ENCODE results near the gene UNC5C.

DNA sequence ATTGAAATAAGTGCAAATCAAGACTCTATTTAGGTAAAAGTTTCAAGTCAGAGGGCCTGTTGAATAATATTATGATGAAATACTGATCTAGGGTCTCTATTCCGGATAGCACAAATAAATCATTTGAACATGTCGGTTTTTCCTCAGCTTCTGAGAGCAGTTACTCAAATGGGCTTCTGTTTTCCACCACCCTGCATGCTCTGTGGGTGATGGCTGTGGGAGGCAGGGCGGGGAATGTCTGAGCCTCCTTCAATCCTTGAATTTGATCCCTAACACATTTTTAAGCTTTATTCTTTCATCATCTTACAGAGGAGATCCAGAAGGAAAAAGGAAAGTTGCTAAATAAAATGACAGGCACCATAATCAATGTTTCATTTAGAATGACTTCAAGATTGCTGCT lies 8.5 kb downstream of the UNC5C start:
- TF ChIP-seq, protein P1, sequence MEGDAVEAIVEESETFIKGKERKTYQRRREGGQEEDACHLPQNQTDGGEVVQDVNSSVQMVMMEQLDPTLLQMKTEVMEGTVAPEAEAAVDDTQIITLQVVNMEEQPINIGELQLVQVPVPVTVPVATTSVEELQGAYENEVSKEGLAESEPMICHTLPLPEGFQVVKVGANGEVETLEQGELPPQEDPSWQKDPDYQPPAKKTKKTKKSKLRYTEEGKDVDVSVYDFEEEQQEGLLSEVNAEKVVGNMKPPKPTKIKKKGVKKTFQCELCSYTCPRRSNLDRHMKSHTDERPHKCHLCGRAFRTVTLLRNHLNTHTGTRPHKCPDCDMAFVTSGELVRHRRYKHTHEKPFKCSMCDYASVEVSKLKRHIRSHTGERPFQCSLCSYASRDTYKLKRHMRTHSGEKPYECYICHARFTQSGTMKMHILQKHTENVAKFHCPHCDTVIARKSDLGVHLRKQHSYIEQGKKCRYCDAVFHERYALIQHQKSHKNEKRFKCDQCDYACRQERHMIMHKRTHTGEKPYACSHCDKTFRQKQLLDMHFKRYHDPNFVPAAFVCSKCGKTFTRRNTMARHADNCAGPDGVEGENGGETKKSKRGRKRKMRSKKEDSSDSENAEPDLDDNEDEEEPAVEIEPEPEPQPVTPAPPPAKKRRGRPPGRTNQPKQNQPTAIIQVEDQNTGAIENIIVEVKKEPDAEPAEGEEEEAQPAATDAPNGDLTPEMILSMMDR (IDR thresholded peaks at IDR 0.05) = no peak
- TF ChIP-seq EZH2 (IDR thresholded peaks at IDR 0.05) (no peak), EZH2phosphoT487 (IDR thresholded peaks at IDR 0.05) (no peak)

All from neural progenitor cell (in vitro differentiated cells).